WTC11 (cell line): ENCODE data around the gene CD9. TPM values are rescaled to one million over a fixed set of nuclear protein-coding genes. Genes with fewer than 3 reads are reported as not detected.

Source experiments
- ATAC-seq: fragments of 200-7000 bp; cut with Tn5 transposase; 2 replicates; pipeline ENCODE4 v1.10.0; 2021; ENCODE audit warnings: mild to moderate bottlenecking, moderate library complexity
- CTCF ChIA-PET: fragments of 300-600 bp; sonication (Branson Sonifier 250); formaldehyde crosslinking; loops from one replicate; lab custom pipeline; 2021; ENCODE audit warnings: antibody characterized with exemption; lab: Charles Lee
- POLR2A ChIA-PET: fragments of 350-600 bp; sonication (Branson Sonifier 250); formaldehyde crosslinking; loops from one replicate; lab custom pipeline; 2021; ENCODE audit warnings: antibody characterized with exemption; lab: Charles Lee
- DNase-seq: peaks from one replicate; pipeline ENCODE4 v3.0.0; 2021; ENCODE audit warnings: low spot score
- H3K27ac Mint-ChIP-seq: 2 replicates; pipeline ENCODE4 v1.8.0; 2021; ENCODE audit warnings: mixed read lengths
- H3K27me3 Mint-ChIP-seq: 2 replicates; pipeline ENCODE4 v1.8.0; 2021; ENCODE audit warnings: low read depth, mild to moderate bottlenecking, moderate library complexity, mixed read lengths
- H3K36me3 Mint-ChIP-seq: 2 replicates; pipeline ENCODE4 v1.8.0; 2021; ENCODE audit warnings: mixed read lengths
- H3K4me1 Mint-ChIP-seq: 2 replicates; pipeline ENCODE4 v1.8.0; 2022; ENCODE audit warnings: mixed read lengths
- H3K4me3 Mint-ChIP-seq: 2 replicates; pipeline ENCODE4 v1.8.0; 2021; ENCODE audit warnings: mild to moderate bottlenecking, moderate library complexity, mixed read lengths
- H3K9me3 Mint-ChIP-seq: 2 replicates; pipeline ENCODE4 v1.8.0; 2021; ENCODE audit warnings: mixed read lengths
- NR1H2 ChIP-seq: sonication (generic); formaldehyde crosslinking; IDR thresholded peaks from 2 replicates; pipeline ENCODE4 v1.9.0; 2021; ENCODE audit warnings: mild to moderate bottlenecking, moderate library complexity, missing genetic modification reagents
- TEAD1 ChIP-seq: sonication (generic); formaldehyde crosslinking; IDR thresholded peaks from 2 replicates; pipeline ENCODE4 v1.8.0; 2022; ENCODE audit warnings: mild to moderate bottlenecking, missing genetic modification reagents
- TEAD4 ChIP-seq: sonication (generic); formaldehyde crosslinking; IDR thresholded peaks from 2 replicates; pipeline ENCODE4 v1.8.0; 2022; ENCODE audit warnings: mild to moderate bottlenecking, missing genetic modification reagents
- ZBTB21 ChIP-seq: sonication (generic); formaldehyde crosslinking; IDR thresholded peaks from 2 replicates; pipeline ENCODE4 v1.8.1; 2023; ENCODE audit warnings: mild to moderate bottlenecking, missing genetic modification reagents, borderline replicate concordance
- ZNF317 ChIP-seq: sonication (generic); formaldehyde crosslinking; IDR thresholded peaks from 2 replicates; pipeline ENCODE4 v1.8.1; 2023; ENCODE audit warnings: low read depth, mild to moderate bottlenecking, moderate library complexity, missing genetic modification reagents, borderline replicate concordance
- total RNA-seq: library from RNA; stranded (reverse); gene quantifications from 3 replicates; pipeline ENCODE4 v1.2.3, GENCODE V29; 2021
- TF ChIP-seq, protein P1 (sequence below): sonication (generic); formaldehyde crosslinking; IDR thresholded peaks from 2 replicates; pipeline ENCODE4 v1.8.0; 2022; ENCODE audit warnings: mild to moderate bottlenecking, missing genetic modification reagents
- TF ChIP-seq, protein P2 (sequence below): sonication (generic); formaldehyde crosslinking; IDR thresholded peaks from 2 replicates; pipeline ENCODE4 v1.8.0; 2023; ENCODE audit warnings: missing genetic modification reagents, mild to moderate bottlenecking, borderline replicate concordance
- TF ChIP-seq, protein P3 (sequence below): sonication (generic); formaldehyde crosslinking; IDR thresholded peaks from 2 replicates; pipeline ENCODE4 v1.8.0; 2023; ENCODE audit warnings: mild to moderate bottlenecking, missing genetic modification reagents
- TF ChIP-seq, protein P4 (sequence below): sonication (generic); formaldehyde crosslinking; IDR thresholded peaks from 2 replicates; pipeline ENCODE4 v1.8.1; 2022; ENCODE audit warnings: missing genetic modification reagents, borderline replicate concordance
- TF ChIP-seq, protein P5 (sequence below): sonication (generic); formaldehyde crosslinking; IDR thresholded peaks from 2 replicates; pipeline ENCODE4 v1.8.1; 2023; ENCODE audit warnings: mild to moderate bottlenecking, missing genetic modification reagents, moderate library complexity

CD9 gene
- total RNA-seq, 1 experiment from 2014 or later = 260 TPM

DNA sequence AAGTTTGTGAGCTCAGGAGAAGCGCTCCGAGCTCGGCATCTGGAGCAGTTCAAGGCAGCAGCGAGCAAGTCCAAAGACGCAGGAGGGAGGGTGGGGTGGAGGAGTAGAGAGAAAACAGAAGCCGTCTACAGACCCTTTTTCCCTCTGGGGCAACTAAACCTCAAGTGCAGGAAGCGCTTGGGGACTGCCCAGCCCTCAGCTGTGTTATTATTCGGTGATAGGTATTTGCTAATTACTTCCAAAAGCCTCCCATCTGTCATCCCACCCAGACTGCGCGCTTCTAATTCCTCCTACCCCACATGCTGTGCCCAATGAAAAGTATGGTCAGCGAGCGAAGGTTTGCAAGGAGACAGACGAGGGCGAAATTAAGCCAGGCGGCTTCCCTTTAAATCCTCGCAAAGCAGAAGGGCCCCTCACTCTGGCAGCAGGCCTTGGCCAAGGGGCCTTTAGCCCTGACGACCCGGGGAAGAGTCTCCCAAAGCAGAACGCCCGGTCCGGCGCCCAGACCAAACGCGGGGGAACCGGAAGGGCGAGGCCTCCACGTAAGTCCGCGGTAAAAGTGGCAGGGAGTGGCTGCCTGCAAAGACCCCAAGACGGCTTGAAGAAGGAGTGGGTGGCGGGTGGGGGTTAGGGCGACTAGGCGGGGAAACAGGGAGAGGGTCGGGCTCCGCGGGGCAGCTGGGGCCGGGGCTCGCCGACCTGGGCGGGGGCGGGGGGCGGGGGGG, 507 bp upstream of the CD9 start (continued):
- TF ChIP-seq, protein P1, sequence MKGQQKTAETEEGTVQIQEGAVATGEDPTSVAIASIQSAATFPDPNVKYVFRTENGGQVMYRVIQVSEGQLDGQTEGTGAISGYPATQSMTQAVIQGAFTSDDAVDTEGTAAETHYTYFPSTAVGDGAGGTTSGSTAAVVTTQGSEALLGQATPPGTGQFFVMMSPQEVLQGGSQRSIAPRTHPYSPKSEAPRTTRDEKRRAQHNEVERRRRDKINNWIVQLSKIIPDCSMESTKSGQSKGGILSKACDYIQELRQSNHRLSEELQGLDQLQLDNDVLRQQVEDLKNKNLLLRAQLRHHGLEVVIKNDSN (CRISPR knock-in tag) = peak; percentile 23; the same call in 1 of the 2 replicates
- TF ChIP-seq NR1H2 (CRISPR knock-in tag) (no peak), TEAD1 (CRISPR knock-in tag) (0 out of 2 replicates have a peak, but pooled peaks have one; percentile 25), ZNF317 (CRISPR knock-in tag) (no peak), ZBTB21 (CRISPR knock-in tag) (no peak), TEAD4 (CRISPR knock-in tag) (no peak)
- TF ChIP-seq, protein P2, sequence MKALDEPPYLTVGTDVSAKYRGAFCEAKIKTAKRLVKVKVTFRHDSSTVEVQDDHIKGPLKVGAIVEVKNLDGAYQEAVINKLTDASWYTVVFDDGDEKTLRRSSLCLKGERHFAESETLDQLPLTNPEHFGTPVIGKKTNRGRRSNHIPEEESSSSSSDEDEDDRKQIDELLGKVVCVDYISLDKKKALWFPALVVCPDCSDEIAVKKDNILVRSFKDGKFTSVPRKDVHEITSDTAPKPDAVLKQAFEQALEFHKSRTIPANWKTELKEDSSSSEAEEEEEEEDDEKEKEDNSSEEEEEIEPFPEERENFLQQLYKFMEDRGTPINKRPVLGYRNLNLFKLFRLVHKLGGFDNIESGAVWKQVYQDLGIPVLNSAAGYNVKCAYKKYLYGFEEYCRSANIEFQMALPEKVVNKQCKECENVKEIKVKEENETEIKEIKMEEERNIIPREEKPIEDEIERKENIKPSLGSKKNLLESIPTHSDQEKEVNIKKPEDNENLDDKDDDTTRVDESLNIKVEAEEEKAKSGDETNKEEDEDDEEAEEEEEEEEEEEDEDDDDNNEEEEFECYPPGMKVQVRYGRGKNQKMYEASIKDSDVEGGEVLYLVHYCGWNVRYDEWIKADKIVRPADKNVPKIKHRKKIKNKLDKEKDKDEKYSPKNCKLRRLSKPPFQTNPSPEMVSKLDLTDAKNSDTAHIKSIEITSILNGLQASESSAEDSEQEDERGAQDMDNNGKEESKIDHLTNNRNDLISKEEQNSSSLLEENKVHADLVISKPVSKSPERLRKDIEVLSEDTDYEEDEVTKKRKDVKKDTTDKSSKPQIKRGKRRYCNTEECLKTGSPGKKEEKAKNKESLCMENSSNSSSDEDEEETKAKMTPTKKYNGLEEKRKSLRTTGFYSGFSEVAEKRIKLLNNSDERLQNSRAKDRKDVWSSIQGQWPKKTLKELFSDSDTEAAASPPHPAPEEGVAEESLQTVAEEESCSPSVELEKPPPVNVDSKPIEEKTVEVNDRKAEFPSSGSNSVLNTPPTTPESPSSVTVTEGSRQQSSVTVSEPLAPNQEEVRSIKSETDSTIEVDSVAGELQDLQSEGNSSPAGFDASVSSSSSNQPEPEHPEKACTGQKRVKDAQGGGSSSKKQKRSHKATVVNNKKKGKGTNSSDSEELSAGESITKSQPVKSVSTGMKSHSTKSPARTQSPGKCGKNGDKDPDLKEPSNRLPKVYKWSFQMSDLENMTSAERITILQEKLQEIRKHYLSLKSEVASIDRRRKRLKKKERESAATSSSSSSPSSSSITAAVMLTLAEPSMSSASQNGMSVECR (CRISPR knock-in tag) = peak; percentile 38; the same call in 1 of the 2 replicates
- TF ChIP-seq, protein P3, sequence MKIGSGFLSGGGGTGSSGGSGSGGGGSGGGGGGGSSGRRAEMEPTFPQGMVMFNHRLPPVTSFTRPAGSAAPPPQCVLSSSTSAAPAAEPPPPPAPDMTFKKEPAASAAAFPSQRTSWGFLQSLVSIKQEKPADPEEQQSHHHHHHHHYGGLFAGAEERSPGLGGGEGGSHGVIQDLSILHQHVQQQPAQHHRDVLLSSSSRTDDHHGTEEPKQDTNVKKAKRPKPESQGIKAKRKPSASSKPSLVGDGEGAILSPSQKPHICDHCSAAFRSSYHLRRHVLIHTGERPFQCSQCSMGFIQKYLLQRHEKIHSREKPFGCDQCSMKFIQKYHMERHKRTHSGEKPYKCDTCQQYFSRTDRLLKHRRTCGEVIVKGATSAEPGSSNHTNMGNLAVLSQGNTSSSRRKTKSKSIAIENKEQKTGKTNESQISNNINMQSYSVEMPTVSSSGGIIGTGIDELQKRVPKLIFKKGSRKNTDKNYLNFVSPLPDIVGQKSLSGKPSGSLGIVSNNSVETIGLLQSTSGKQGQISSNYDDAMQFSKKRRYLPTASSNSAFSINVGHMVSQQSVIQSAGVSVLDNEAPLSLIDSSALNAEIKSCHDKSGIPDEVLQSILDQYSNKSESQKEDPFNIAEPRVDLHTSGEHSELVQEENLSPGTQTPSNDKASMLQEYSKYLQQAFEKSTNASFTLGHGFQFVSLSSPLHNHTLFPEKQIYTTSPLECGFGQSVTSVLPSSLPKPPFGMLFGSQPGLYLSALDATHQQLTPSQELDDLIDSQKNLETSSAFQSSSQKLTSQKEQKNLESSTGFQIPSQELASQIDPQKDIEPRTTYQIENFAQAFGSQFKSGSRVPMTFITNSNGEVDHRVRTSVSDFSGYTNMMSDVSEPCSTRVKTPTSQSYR (CRISPR knock-in tag) = no peak

DNA sequence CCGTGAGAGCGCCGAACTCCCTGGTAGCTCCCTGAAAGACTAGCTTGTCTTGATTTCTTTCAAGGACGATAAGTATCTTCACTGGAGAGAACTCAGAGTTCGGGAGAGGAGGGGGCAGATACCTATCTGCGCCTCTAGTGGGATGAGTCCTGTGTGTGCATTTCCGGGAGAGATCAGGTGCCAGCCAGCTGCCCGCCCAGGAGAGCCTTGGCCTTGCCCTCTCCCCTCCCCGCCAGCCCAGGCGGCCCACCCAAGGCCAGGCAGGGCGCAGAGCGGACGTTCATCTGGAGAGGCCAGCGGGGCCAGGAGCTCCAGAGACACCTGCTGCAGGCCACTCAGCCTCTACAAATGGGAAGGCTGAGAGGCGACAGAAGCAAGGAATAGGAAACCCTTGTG, 1.0 kb downstream of the CD9 start:
- peaks cover 7% of the 10 kb centered on the region; the same call in 1 of the 2 replicates for H3K27me3 Mint-ChIP-seq
- ChIA-PET POLR2A (interaction anchor here (0.9 to 2.1 kb wide), 5 partner anchors 9 to 134 kb away, joined by 3 to 13 read pairs (median 3); no protein-coding TSS in a partner anchor), CTCF (interaction anchor here (1.0 to 16.4 kb wide), 9 partner anchors 8 to 212 kb away, joined by 3 to 431 read pairs (median 6); no protein-coding TSS in a partner anchor)
- 0 out of 2 replicates have a peak, but pooled peaks have one; percentile 25 for TF ChIP-seq TEAD1 (CRISPR knock-in tag)
- TF ChIP-seq, protein P4, sequence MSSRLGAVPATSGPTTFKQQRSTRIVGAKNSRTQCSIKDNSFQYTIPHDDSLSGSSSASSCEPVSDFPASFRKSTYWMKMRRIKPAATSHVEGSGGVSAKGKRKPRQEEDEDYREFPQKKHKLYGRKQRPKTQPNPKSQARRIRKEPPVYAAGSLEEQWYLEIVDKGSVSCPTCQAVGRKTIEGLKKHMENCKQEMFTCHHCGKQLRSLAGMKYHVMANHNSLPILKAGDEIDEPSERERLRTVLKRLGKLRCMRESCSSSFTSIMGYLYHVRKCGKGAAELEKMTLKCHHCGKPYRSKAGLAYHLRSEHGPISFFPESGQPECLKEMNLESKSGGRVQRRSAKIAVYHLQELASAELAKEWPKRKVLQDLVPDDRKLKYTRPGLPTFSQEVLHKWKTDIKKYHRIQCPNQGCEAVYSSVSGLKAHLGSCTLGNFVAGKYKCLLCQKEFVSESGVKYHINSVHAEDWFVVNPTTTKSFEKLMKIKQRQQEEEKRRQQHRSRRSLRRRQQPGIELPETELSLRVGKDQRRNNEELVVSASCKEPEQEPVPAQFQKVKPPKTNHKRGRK = no peak
- TF ChIP-seq, protein P5, sequence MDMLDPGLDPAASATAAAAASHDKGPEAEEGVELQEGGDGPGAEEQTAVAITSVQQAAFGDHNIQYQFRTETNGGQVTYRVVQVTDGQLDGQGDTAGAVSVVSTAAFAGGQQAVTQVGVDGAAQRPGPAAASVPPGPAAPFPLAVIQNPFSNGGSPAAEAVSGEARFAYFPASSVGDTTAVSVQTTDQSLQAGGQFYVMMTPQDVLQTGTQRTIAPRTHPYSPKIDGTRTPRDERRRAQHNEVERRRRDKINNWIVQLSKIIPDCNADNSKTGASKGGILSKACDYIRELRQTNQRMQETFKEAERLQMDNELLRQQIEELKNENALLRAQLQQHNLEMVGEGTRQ (CRISPR knock-in tag) = 0 out of 2 replicates have a peak, but pooled peaks have one; percentile 29
- H3K27ac Mint-ChIP-seq = peak overlapping the region; percentile 71
- ATAC-seq = peak; percentile 2
- H3K9me3 Mint-ChIP-seq = no peaks in the 10 kb centered on the region
- peaks cover 79% of the 10 kb centered on the region for H3K4me1 Mint-ChIP-seq
- DNase-seq = no peak
- peak overlapping the region; percentile 84 for H3K4me3 Mint-ChIP-seq
- peaks cover 15% of the 10 kb centered on the region for H3K36me3 Mint-ChIP-seq
